ENCODE data around the gene FKBP5. TPM values are rescaled to one million over a fixed set of nuclear protein-coding genes. Genes with fewer than 3 reads are reported as not detected.

The FKBP5 gene
- total and polyA plus RNA-seq, 2 donors from 2014 or later = 45.6 to 267 TPM

DNA sequence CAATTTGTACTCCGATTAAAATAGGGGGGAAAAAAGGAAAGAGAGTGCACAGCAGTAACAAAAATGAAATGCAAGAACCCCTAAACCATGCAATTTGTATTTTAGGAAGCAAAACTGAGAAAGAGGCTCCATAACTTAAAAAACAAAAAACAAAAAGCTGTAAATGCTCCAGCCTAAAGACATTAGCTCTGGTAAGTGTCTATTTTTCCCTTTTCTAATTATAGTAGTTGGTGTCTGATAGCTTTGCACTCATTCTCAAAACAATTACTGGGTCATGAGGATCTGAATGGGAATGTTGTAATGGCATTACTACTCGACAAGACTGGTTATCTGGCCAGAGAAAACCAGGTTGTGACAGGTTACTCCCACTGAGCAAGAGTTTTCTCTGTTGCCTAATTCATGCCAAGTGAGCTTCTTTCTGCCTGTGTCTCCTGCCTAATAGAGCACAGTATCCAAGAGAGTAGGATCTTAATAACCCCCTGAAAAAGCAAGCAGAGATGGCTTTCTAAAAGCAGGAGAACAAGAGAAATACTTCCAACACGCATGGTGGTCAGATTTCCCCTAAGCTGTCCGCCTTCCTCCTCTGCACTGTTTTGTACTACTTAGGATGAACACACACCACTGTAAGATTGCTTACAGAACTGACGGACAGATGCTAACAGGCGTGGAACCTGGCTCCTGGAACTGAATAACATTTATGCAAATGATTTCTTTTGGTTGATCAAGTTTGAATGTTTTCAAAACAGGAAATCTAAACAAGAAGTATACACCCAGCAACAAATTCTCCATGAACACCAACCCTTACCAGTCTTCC is 86.4 kb downstream of the FKBP5 start:
- DNase-seq (peak in 2 of 5 donors; percentile 12 to 15), FAIRE-seq (no peak)
- Histone ChIP-seq H3K27me3 (ENCODE audit: control insufficient read depth, insufficient read depth, low read length) (no peaks in the 10 kb centered on the region), H3K4me3 (ENCODE audit: low read length in 3 of 3) (peak overlapping the region in 2 of 3 donors; percentile 36 to 38), H3K9ac (ENCODE audit: low read length in 3 of 3) (no peak overlapping the region), H3K36me3 (ENCODE audit: control insufficient read depth in 2 of 3, insufficient read depth in 3 of 3, low read length in 3 of 3) (peaks cover 0 to under 1% (median 0%) of the 10 kb centered on the region in 3 donors), H3K9me3 (ENCODE audit: control insufficient read depth in 2 of 3, insufficient read depth in 1 of 3, low read length in 3 of 3) (no peaks in the 10 kb centered on the region), H3K27ac (ENCODE audit: low read depth in 2 of 2, low read length in 2 of 2) (peak overlapping the region; percentile 58 to 72), H3K4me1 (ENCODE audit: control insufficient read depth in 2 of 3, insufficient read depth in 2 of 3, low read depth in 1 of 3, low read length in 3 of 3) (peaks cover 3 to 22% (median 21%) of the 10 kb centered on the region in 3 donors)
- TF ChIP-seq, protein P1, sequence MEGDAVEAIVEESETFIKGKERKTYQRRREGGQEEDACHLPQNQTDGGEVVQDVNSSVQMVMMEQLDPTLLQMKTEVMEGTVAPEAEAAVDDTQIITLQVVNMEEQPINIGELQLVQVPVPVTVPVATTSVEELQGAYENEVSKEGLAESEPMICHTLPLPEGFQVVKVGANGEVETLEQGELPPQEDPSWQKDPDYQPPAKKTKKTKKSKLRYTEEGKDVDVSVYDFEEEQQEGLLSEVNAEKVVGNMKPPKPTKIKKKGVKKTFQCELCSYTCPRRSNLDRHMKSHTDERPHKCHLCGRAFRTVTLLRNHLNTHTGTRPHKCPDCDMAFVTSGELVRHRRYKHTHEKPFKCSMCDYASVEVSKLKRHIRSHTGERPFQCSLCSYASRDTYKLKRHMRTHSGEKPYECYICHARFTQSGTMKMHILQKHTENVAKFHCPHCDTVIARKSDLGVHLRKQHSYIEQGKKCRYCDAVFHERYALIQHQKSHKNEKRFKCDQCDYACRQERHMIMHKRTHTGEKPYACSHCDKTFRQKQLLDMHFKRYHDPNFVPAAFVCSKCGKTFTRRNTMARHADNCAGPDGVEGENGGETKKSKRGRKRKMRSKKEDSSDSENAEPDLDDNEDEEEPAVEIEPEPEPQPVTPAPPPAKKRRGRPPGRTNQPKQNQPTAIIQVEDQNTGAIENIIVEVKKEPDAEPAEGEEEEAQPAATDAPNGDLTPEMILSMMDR (IDR thresholded peaks at IDR 0.05; ENCODE audit: borderline replicate concordance, extremely low read depth, insufficient read depth) = no peak
- intact Hi-C loops (cut with DNase I) = no loop called here

DNA sequence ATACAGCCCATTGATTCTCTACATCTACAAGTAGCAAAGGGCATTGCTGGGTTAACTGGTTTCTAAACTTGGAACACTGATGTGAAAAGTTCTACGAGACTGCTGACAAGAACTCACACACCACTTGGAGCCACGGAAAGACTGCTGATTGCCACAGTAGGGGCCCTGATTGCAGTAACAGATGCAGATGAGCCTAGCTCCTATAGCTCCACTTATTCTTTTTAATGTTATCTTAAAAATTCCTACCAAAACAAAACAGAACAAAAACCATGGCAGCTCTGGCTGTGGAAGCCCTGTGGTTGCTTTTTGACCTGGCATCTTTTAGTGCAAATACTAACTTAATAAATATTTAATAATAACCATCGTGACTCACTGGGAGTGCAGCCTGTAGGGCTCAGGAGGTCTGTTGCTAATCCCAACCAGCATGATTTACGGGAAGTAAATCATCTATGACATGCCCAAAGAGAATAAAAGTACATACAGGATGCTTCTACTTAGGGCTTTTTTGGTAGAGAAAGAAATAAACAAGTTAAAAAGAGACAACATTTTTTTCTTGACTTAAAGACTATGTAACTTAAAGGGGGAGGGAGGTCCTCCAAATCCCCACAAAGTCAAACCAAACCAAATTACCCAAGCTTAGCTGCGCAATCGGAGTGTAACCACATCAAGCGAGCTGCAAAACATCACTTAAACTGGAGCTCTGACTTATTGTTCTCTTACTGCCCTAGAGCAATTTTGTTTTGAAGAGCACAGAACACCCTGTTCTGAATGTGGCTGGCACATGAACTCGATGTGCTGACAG is 87.2 kb downstream of the FKBP5 start:
- no peaks in the 10 kb centered on the region for H3K27me3 ChIP-seq (ENCODE audit: control insufficient read depth, insufficient read depth, low read length)
- DNase-seq (peak in 2 of 5 donors; percentile 41 to 48), FAIRE-seq (no peak)
- peak overlapping the region in 2 of 3 donors; percentile 8 to 37 for H3K9ac ChIP-seq (ENCODE audit: low read length in 3 of 3)
- H3K4me3 ChIP-seq (ENCODE audit: low read length in 3 of 3) = peak overlapping the region in 2 of 3 donors; percentile 38 to 42
- TF ChIP-seq, protein P1 (IDR thresholded peaks at IDR 0.05; ENCODE audit: borderline replicate concordance, extremely low read depth, insufficient read depth) = no peak
- peaks cover 0 to 8% (median 6%) of the 10 kb centered on the region in 3 donors for H3K36me3 ChIP-seq (ENCODE audit: control insufficient read depth in 2 of 3, insufficient read depth in 3 of 3, low read length in 3 of 3)
- H3K27ac ChIP-seq (ENCODE audit: low read depth in 2 of 2, low read length in 2 of 2) = peak overlapping the region; percentile 72 to 77
- intact Hi-C loops (cut with DNase I) = no loop called here
- H3K4me1 ChIP-seq (ENCODE audit: control insufficient read depth in 2 of 3, insufficient read depth in 2 of 3, low read depth in 1 of 3, low read length in 3 of 3) = peaks cover 9 to 28% (median 22%) of the 10 kb centered on the region in 3 donors
- H3K9me3 ChIP-seq (ENCODE audit: control insufficient read depth in 2 of 3, insufficient read depth in 1 of 3, low read length in 3 of 3) = no peaks in the 10 kb centered on the region

DNA sequence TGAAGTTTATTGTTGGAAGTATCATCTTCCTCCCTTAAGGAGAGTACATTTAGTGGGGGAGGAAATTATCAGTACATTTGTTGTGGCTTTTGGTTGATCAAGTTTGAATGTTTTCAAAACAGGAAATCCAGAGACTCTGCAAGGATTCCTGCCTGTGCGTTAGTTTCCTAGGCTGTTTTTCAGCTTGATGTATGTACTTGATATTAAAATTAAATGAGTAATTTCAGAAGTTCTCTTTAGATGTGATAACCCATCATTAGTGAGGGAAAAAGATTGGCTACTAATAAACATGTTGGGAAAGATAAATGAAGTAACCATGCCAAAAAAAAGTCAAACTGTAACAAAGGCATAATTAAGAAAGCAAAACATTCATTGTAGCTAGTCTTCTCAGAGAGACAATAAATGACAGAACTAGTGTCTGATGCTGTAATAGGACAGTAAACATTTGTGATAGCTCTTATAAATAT is 88.0 kb downstream of the FKBP5 start:
- TF ChIP-seq, protein P1 (IDR thresholded peaks at IDR 0.05; ENCODE audit: borderline replicate concordance, extremely low read depth, insufficient read depth) = no peak
- Histone ChIP-seq H3K27ac (ENCODE audit: low read depth in 2 of 2, low read length in 2 of 2) (peak overlapping the region; percentile 72 to 77), H3K27me3 (ENCODE audit: control insufficient read depth, insufficient read depth, low read length) (no peaks in the 10 kb centered on the region), H3K4me3 (ENCODE audit: low read length in 3 of 3) (peak overlapping the region in 1 of 3 donors; percentile 38), H3K9me3 (ENCODE audit: control insufficient read depth in 2 of 3, insufficient read depth in 1 of 3, low read length in 3 of 3) (no peaks in the 10 kb centered on the region), H3K4me1 (ENCODE audit: control insufficient read depth in 2 of 3, insufficient read depth in 2 of 3, low read depth in 1 of 3, low read length in 3 of 3) (peaks cover 9 to 28% (median 22%) of the 10 kb centered on the region in 3 donors), H3K9ac (ENCODE audit: low read length in 3 of 3) (peak overlapping the region in 2 of 3 donors; percentile 8 to 37), H3K36me3 (ENCODE audit: control insufficient read depth in 2 of 3, insufficient read depth in 3 of 3, low read length in 3 of 3) (peaks cover 0 to 10% (median 8%) of the 10 kb centered on the region in 3 donors)
- FAIRE-seq (no peak), DNase-seq (peak in 2 of 5 donors; percentile 17 to 21)
- intact Hi-C loops (cut with DNase I) = no loop called here

Data from kidney (tissue), 14 donors.